ENCODE data around the gene CAPN1. TPM values are rescaled to one million over a fixed set of nuclear protein-coding genes. Genes with fewer than 3 reads are reported as not detected.

The CAPN1 gene
- total and polyA plus RNA-seq, 12 donors = 61.6 to 110 (median 84.8) TPM

DNA sequence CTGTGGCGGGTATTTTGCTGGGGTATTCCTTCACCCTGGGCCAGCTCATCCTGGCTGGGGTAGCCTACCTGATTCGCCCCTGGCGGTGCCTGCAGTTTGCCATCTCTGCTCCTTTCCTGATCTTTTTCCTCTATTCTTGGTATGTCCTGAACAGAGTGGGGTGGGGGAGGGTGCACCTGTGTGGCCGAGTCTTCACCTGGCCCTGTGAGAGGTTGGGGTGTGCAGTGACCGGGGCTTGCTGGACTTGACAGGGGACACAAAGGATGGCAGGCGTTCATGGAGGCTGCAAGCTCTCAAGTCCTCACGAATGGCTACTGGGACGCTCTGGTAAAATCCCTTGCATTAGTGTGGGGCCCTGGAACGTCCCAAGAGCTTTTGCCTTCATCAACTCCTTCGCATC is 39.3 kb downstream of the CAPN1 start:
- Histone ChIP-seq H3K36me3 (no peaks in the 10 kb centered on the region), H3K4me3 (no peak overlapping the region), H3K4me1 (peaks cover 0 to 36% (median 6%) of the 10 kb centered on the region in 9 donors), H3K27ac (no peak overlapping the region), H3K9me3 (no peaks in the 10 kb centered on the region), H3K27me3 (no peaks in the 10 kb centered on the region)
- 94 to 95% methylated on average over 10 of the region's 10 CpGs for WGBS, 2 donors
- ATAC-seq (no peak), DNase-seq (no peak)
- TF ChIP-seq, protein P1, sequence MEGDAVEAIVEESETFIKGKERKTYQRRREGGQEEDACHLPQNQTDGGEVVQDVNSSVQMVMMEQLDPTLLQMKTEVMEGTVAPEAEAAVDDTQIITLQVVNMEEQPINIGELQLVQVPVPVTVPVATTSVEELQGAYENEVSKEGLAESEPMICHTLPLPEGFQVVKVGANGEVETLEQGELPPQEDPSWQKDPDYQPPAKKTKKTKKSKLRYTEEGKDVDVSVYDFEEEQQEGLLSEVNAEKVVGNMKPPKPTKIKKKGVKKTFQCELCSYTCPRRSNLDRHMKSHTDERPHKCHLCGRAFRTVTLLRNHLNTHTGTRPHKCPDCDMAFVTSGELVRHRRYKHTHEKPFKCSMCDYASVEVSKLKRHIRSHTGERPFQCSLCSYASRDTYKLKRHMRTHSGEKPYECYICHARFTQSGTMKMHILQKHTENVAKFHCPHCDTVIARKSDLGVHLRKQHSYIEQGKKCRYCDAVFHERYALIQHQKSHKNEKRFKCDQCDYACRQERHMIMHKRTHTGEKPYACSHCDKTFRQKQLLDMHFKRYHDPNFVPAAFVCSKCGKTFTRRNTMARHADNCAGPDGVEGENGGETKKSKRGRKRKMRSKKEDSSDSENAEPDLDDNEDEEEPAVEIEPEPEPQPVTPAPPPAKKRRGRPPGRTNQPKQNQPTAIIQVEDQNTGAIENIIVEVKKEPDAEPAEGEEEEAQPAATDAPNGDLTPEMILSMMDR (IDR thresholded peaks at IDR 0.05) = no peak
- intact Hi-C loops (cut with DNase I) = no loop called here

DNA sequence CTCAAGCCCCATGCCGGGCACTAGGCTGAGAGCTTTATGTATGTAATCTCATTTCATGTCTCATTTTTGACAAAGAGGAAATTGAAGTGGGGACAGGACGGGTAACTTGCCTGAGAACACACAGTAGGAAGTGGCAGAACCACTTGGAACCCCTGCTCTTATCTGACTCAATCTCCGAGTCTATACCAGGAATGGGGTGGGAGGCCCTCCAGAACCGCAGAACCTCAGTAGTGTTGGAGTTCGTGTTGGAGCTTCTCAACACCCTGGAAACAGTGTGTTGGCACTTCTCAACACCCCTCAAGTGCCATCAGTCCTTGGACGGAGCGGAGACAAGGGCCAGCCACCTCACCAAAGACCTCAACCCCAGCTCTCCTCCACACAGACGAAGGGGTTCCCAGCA is 41.3 kb downstream of the CAPN1 start:
- ATAC-seq (no peak), DNase-seq (no peak)
- H3K4me3 ChIP-seq = no peak overlapping the region
- H3K9me3 ChIP-seq = no peaks in the 10 kb centered on the region
- intact Hi-C loops (cut with DNase I) = no loop called here
- no peak overlapping the region for H3K27ac ChIP-seq
- TF ChIP-seq, protein P1 (IDR thresholded peaks at IDR 0.05) = no peak
- H3K36me3 ChIP-seq = no peaks in the 10 kb centered on the region
- H3K4me1 ChIP-seq = peaks cover 0 to 39% (median 6%) of the 10 kb centered on the region in 9 donors
- WGBS, 2 donors = 80 to 85% methylated on average over 8 of the region's 8 CpGs
- peaks cover 0 to 5% (median 0%) of the 10 kb centered on the region in 7 donors for H3K27me3 ChIP-seq

DNA sequence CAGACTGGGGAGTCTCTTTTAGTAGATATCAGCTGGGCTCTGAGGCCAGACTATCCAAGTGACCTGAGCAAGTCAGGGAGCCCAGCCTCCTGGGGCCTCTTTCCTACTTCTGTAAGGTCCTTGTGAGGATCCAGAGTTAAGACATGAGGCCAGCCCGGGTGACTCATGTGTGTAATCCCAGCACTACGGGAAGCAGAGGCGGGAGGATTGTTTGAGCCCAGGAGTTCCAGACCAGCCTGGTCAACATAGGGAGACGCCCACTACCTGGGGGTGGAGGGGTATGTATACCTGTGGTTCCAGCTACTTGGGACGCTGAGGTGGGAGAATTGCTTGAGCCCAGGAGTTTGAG is 43.2 kb downstream of the CAPN1 start:
- intact Hi-C loops (cut with DNase I) = loop anchor here in 1 of 10 donors (5.0 kb wide), 1 partner anchor 92 kb away; no protein-coding TSS in a partner anchor
- Histone ChIP-seq H3K9me3 (no peaks in the 10 kb centered on the region), H3K27ac (peak overlapping the region in 6 of 10 donors; percentile 1 to 69 (median 50)), H3K4me3 (peak overlapping the region in 2 of 10 donors; percentile 56 to 57), H3K36me3 (no peaks in the 10 kb centered on the region), H3K4me1 (peaks cover 0 to 34% (median 6%) of the 10 kb centered on the region in 9 donors), H3K27me3 (peaks cover 0 to 5% (median 0%) of the 10 kb centered on the region in 7 donors)
- 60 to 64% methylated on average over 5 of the region's 5 CpGs for WGBS, 2 donors
- TF ChIP-seq, protein P1 (IDR thresholded peaks at IDR 0.05) = no peak
- DNase-seq = no peak
- ATAC-seq = peak in 7 of 8 donors; percentile 45 to 69 (median 56)

DNA sequence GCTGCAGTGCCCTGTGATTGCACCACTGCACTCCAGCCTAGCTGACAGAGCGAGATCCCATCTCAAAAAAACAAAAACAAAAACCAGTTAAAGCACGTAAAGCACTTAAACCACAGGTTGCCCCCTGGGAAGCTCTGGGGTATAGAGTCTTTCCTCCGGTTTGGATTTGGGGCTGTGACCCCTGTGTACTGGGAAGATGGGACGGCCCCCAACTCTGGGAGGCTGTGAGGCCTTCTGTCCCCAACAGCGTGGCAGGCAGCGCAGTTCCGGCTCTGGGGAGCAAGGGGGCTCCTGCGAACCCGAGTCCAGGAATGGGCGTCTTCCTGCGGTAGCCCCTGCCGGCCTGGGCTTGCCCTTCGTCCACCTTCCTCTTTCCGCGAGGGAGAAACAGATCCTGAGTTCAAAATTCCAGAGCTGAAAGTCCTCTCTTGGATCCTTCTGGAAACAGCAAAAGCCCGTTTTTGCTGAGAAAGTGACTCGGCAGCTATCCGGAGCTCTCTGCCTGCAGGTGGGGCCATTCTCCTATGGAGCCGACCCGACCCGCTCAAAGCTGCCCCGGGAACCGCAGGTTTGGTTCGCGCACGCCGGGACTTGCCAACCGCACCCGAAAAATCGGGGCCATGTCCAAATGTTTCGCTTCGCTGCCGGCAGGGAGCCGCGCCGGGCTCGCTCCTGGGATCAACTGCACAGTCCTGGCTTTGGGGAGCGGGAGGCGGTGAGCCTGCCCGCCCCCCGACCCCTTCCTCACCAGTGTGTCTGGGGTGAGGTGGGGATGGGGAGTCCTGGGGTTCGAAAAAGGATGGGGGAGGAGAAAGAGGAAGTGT is 43.8 kb downstream of the CAPN1 start:
- no peaks in the 10 kb centered on the region for H3K9me3 ChIP-seq
- ATAC-seq (peak; percentile 64 to 88 (median 86)), DNase-seq (peak; percentile 59 to 65)
- H3K4me1 ChIP-seq = peaks cover 0 to 32% (median 6%) of the 10 kb centered on the region in 9 donors
- TF ChIP-seq, protein P1 (IDR thresholded peaks at IDR 0.05) = peak; percentile 3 to 64 (median 53)
- intact Hi-C loops (cut with DNase I) = loop anchor here in 1 of 10 donors (5.0 kb wide), 1 partner anchor 92 kb away; no protein-coding TSS in a partner anchor
- H3K36me3 ChIP-seq = no peaks in the 10 kb centered on the region
- H3K4me3 ChIP-seq = peak overlapping the region; percentile 19 to 60 (median 52)
- H3K27me3 ChIP-seq = peaks cover 0 to 5% (median 0%) of the 10 kb centered on the region in 7 donors
- peak overlapping the region in 7 of 10 donors; percentile 1 to 69 (median 50) for H3K27ac ChIP-seq
- 10 to 18% methylated on average over 42 of the region's 42 CpGs for WGBS, 2 donors
